Measurements from ENCODE around the gene OSBP2. TPM values are rescaled to one million over a fixed set of nuclear protein-coding genes. Genes with fewer than 3 reads are reported as not detected.

Gene OSBP2
- total RNA-seq, 3 donors from 2014 or later: 2.9 to 5.3 (median 3.4) TPM

DNA sequence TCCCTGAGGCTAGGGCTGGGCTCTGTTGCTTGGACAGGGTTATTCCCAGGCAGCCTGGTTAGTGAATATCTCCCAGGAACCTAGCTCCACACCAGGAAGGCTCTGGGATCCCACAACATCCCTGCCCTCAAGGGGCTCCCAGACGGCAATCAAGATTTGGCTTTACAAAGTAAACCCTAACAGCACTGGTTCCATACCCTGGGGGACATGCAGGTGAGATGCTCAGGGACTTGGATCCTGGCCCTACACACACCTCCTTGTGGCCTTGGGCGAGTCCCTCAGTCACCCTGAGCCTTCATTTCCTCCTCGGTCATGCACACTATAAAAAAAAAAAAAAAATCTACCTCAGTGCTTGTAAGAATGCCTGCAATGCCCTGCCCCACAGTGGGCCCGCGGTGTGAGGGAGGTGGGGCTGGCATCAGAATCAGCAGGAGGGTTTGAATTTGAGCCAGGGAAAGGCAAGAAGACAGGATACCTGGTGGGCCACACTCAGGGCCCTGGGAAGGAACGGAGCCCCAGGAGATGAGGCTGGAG, 187.6 kb downstream of the OSBP2 start:
- no peak overlapping the region for H3K4me3 ChIP-seq
- H3K9me3 ChIP-seq: no peaks in the 10 kb centered on the region
- peak; percentile 52 for ATAC-seq
- TF ChIP-seq, protein P1, sequence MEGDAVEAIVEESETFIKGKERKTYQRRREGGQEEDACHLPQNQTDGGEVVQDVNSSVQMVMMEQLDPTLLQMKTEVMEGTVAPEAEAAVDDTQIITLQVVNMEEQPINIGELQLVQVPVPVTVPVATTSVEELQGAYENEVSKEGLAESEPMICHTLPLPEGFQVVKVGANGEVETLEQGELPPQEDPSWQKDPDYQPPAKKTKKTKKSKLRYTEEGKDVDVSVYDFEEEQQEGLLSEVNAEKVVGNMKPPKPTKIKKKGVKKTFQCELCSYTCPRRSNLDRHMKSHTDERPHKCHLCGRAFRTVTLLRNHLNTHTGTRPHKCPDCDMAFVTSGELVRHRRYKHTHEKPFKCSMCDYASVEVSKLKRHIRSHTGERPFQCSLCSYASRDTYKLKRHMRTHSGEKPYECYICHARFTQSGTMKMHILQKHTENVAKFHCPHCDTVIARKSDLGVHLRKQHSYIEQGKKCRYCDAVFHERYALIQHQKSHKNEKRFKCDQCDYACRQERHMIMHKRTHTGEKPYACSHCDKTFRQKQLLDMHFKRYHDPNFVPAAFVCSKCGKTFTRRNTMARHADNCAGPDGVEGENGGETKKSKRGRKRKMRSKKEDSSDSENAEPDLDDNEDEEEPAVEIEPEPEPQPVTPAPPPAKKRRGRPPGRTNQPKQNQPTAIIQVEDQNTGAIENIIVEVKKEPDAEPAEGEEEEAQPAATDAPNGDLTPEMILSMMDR (IDR thresholded peaks at IDR 0.05): no peak
- no peaks in the 10 kb centered on the region for H3K4me1 ChIP-seq (ENCODE audit: low read depth)
- DNase-seq: peak in 2 of 3 donors; percentile 9 to 16
- H3K36me3 ChIP-seq (ENCODE audit: low read depth): no peaks in the 10 kb centered on the region
- intact Hi-C loops (cut with DNase I, micrococcal nuclease): no loop called here

DNA sequence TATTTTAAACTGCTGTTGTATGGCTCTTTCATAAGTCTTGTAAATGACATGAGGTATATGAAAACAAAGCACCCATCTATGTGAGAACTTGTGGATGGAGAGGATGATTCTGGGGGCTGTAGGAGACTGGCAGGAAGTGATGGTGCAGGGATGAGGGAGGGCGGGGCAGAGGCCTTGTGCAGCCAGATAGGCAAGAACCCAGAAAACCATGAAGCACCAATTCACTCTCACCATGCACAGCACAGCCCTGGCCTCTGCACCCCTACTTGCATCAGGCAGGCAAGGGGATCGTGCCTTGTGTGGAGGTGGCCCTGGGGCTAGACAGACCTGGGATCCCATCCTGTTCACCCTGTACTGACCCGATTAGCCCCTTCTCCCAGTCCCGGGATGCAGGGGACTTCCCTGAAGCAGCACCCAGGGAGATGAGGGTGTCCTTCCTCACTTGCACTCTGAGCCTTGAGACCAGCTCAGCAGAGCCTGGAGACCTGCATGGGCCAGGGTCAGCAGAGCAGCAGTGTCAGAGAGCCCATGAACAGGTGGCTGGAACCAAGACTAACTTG, 188.4 kb downstream of the OSBP2 start:
- H3K4me3 ChIP-seq: no peak overlapping the region
- intact Hi-C loops (cut with DNase I, micrococcal nuclease): no loop called here
- ATAC-seq (no peak), DNase-seq (peak in 1 of 3 donors; percentile 16)
- H3K36me3 ChIP-seq (ENCODE audit: low read depth): no peaks in the 10 kb centered on the region
- TF ChIP-seq, protein P1 (IDR thresholded peaks at IDR 0.05): no peak
- no peaks in the 10 kb centered on the region for H3K9me3 ChIP-seq
- no peaks in the 10 kb centered on the region for H3K4me1 ChIP-seq (ENCODE audit: low read depth)

DNA sequence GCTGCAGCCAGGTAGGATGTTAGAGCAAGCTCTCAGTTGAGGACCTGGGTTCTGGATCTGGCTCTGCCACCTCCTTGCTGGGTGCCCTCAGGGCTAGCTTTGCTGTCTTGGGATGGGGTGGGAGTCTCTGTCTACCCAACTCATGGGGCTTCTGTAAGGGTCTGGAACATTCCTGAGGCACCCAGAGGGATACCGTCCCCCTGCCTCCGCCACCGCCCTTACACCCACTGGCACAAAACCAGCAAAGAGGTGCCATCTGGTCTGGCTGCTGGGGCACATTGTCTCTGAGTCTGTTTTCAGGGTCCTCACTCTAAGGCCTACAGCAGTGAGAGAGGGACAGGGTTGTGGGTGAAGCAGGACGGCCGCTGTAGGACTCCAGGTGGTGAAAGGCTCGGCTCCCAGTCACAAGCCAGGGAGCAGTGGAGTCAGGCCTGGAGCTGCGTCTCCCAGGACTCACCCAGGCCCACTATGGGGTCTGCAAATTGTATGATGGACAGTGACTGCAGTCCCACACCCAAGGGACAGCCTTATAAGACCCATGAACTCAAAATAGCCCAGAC, 189.0 kb downstream of the OSBP2 start:
- Histone ChIP-seq H3K4me1 (ENCODE audit: low read depth) (no peaks in the 10 kb centered on the region), H3K4me3 (no peak overlapping the region), H3K36me3 (ENCODE audit: low read depth) (no peaks in the 10 kb centered on the region), H3K9me3 (no peaks in the 10 kb centered on the region)
- ATAC-seq (no peak), DNase-seq (peak in 1 of 3 donors; percentile 13)
- TF ChIP-seq, protein P1 (IDR thresholded peaks at IDR 0.05): no peak
- intact Hi-C loops (cut with DNase I, micrococcal nuclease): no loop called here

DNA sequence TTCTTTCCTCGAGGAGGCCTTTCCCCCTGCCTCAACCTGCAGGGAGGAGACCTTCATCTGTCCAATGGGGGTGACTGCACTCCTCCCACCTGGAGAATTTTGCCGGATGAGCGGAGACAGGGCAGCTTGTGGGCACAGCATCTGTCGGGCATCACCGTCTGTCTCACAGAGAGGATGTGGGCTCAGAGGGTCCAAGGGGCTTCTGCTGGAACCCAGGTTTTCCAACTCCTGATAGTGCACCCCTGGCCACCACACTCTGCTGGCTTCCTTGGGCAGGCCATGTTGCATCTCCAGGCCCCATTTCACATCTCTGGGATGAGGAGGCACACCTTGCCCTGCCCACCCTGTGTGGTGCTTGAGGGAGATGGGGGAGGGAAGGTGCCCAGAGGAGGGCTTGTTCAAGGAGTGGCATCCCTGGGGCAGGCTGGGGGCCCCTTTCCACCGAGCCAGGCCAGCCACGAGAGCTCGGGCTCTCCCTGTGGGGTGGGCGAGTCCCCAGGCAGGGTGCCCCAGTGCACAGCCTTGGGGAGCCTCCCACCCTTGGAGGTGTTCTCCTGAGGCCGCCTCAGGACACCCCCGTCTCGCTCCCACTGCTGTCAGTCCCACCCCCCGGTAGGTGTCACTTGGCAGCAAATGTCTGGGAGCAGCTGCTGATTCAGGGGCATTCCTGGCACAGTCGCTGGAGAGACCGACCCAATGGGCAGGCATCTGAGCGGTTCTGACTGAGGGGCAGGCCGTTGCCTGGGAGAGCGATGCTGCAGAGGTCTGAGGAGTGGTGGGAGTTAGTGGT, 189.7 kb downstream of the OSBP2 start:
- ATAC-seq (no peak), DNase-seq (peak in 1 of 3 donors; percentile 29)
- Histone ChIP-seq H3K36me3 (ENCODE audit: low read depth) (no peaks in the 10 kb centered on the region), H3K4me3 (no peak overlapping the region), H3K9me3 (no peaks in the 10 kb centered on the region), H3K4me1 (ENCODE audit: low read depth) (no peaks in the 10 kb centered on the region)
- intact Hi-C loops (cut with DNase I, micrococcal nuclease): no loop called here
- TF ChIP-seq, protein P1 (IDR thresholded peaks at IDR 0.05): no peak

DNA sequence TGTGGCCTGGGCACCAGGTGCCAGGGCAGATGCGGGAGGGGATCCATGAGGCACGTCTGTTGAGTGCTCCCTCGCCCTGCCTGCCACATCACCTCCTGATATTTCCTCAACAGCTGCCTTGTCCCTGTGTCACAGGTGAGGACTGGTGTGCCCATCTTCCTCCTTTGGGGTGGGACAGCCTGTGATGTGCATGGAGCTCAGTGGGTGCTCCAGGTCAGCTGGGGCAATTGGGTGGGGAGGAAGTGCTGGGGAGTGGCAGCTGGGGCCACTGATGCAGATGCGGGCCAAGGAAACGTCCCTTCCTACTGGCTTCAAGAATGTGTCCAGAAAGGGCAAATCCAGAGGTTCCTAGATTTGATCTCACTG, 190.3 kb downstream of the OSBP2 start:
- peak in 1 of 3 donors; percentile 7 for DNase-seq

More for the DNA sequence above, 190.3 kb downstream of the OSBP2 start:
- intact Hi-C loops (cut with DNase I, micrococcal nuclease): no loop called here
- Histone ChIP-seq H3K4me3 (no peak overlapping the region), H3K4me1 (ENCODE audit: low read depth) (no peaks in the 10 kb centered on the region), H3K36me3 (ENCODE audit: low read depth) (no peaks in the 10 kb centered on the region), H3K9me3 (no peaks in the 10 kb centered on the region)
- ATAC-seq: no peak
- TF ChIP-seq, protein P1 (IDR thresholded peaks at IDR 0.05): no peak

Data from mucosa of descending colon (tissue), 3 donors.